ENCODE data around the gene RNF126.
"Not testable (repeated sequence)": the region's sequence is repeated elsewhere in the genome, so short reads cannot be mapped to it uniquely, and the experiment has no call there.

The RNF126 gene

DNA sequence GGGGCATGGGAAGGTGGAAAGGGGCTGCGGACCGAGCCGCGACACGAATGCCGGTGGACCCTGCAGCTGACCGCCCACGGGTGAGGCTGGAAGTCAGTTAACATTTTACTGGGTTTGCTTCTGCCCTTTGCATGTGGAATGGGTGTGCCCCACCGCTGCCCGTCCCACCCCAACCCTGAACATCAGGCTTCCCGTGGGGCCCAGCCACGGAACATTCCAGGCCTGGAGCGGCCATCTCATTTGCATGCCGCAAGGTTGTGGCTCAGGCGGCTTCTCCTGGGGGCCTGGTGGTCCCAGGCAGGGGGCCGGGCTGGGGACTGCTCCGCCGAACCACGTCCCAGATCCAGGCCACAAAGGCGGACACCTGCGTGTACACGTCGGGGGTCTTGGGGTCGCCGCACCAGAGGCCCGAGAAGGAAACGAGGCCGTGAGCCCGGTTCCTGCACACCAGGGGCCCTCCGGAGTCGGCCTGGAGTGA is 22.5 kb upstream of the RNF126 start:
- no peak for DNase-seq

DNA sequence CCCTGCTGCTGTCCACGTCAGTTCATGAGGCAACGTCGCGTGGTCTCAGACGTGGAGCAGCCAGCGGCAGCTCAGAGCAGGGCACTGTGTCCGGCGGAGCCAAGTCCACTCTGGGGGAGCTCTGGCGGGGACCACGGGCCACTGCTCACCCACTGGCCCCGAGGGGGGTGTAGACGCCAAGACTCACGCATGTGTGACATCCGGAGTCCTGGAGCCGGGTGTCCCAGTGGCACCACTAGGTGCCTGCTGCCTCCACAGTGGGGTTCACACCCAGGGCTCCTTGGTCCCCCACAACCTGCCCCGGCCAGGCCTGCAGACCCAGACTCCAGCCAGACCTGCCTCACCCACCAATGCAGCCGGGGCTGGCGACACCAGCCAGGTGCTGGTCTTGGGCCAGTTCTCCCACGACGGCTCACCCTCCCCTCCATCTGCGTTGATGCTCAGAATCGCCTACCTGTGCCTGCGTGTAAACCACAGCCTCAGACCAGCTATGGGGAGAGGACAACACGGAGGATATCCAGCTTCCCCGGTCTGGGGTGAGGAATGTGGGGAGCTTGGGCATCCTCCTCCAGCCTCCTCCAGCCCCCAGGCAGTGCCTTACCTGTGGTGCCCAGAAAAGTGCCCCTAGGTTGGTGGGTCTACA is 19.8 kb upstream of the RNF126 start:
- DNase-seq: no peak

DNA sequence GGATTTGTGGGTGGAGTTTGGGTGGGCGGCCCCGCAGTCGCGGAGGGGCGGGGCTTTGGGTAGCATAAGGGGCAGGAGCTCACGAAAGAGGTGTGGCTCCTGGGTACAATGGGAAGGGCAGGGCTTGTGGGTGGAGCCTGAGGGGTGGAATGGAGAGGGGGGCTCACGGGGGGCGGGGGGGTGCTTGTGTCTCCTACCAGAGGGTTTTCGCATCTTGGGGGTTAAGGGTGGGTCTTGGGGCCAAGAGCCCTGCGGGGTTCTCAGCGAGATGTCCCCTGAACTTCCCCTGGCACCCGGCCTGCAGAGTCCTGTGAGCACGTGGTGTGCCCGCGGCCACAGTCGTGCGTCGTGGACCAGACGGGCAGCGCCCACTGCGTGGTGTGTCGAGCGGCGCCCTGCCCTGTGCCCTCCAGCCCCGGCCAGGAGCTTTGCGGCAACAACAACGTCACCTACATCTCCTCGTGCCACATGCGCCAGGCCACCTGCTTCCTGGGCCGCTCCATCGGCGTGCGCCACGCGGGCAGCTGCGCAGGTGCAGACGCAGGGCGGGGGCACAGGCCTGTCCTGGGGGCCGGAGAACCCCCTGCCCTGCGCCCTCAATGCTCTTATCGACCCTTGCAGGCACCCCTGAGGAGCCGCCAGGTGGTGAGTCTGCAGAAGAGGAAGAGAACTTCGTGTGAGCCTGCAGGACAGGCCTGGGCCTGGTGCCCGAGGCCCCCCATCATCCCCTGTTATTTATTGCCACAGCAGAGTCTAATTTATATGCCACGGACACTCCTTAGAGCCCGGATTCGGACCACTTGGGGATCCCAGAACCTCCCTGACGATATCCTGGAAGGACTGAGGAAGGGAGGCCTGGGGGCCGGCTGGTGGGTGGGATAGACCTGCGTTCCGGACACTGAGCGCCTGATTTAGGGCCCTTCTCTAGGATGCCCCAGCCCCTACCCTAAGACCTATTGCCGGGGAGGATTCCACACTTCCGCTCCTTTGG is 18.3 kb upstream of the RNF126 start:
- DNase-seq: no peak

- peak; percentile 97 for DNase-seq
Measured at GRCh38 chr19:680287-681028, 17.4 kb upstream of the RNF126 start.

DNA sequence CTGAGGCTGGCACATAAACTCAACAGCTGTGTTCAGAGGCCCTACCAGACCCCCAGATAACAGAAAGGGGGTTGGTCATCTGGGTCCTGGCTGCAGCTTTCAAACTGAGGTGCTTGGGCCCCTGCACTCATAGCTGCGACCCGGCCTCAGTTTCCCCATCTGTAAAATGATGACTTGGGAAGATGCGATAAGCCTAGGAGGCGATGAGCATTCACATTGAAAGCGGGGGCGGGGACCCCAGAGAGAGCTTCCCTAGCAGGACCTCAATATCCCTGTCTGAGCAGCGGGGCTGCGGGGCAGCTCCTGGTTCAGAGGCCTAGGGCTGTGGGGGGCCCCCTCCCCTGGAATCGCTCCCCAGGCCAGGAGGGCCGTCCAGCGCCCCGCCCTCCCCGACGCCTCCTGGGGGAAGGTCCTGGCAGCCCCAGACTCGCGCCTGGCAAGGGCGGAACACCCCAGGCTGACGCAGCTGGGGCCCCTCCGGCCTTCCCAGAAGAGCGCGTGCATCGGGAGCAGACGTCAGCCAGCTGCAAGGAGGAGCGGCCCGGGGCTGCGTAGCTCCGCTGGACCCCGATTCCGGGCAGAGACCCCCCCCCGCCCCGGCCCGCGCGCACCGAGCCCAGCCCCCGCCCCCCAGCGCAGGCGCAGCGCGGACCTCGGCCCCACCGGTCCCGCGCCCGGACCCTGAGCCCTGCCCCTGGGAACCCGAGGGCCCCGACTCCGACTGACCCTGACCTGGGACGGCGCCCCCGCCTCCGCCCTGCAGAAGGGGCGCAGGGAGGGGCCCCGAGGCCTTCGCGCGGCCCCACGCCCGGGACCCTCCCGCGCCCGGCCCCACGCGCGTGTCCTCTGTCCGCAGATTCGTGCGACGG is 16.6 kb upstream of the RNF126 start:
- peak; percentile 32 for DNase-seq

DNA sequence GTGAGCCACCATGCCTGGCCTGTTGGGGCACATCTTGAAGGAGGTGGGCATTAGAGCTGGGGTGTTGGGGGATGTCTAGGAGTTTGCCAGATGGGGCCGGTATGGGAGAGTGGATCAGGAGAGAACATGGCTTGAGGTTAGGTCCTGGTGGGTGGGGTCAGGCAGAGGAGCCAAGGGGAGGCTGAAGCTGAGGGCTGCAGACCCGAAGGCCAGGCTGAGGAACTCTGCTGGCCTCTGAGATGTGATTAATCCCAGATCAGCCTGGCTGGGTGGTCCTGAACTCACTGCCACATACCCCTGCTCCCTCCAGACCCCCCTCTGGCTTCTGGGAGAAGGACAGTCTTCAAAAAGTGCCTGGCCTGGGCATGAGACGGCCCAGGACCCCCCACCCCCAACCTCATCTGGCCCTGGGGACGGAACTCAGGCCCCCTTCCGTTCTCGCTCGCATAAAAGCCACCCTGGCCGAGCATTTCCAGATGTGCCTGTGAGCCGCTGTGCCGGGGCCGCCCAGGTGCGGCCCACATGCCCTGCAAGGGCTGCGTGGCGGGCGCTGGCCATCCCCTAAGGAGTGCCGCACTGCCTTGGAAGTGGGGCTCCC is 15.9 kb upstream of the RNF126 start:
- no peak for DNase-seq

DNA sequence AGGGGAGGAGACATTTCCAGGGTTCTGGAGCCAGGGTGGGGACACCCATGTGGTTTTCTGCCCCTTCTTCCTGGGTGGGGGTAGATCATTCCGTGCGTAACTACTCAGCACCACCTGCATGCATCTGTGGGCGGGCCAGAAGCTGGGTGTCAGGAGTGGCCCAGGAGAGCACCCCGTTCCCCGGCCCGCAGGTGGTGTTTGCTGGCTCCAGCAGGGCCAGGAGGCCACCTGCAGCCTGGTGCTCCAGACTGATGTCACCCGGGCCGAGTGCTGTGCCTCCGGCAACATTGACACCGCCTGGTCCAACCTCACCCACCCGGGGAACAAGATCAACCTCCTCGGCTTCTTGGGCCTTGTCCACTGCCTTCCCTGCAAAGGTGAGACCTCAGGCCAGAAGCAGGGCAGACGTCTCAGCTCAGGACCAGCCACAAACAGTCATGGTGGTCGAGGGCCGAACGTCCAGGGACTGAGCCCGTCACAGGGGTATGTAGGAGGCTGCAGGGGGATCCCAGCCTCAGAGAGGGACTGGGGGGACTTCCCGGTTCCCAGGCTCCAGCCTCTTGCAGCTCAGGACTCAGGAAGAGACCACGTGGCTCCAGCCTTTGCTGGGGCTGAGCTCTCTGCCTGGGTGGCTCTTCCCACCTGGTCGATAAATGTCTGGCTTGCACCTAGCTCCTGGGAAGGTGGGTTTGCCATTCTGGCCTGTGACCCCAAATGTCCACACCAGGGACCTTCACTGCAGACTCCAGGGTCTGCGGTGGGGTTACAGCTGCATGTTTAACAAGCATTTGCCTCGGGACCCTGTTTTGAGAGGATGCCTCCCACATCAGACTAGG is 14.8 kb upstream of the RNF126 start:
- no peak for DNase-seq

DNA sequence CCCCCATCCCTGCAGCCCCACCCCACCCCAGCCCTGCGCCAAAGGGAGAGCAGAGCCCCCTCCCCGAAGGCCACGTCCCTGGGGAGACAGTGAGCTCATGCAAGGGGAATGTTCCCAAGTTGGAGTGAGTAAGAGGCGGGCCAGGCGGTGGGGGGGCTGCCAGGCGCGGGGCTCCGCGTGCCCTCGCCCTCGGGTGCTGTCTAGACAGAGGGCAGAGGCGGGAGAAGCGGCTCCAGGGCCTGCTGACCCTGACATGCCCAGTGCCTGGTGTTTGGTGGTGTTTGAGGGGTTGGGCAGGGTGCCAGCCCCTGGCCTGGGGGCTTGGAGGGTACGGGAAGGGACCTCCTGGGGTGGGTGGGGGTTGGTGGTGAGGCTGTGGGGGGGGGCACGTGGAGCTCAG is 14.2 kb upstream of the RNF126 start:
- DNase-seq: no peak

DNA sequence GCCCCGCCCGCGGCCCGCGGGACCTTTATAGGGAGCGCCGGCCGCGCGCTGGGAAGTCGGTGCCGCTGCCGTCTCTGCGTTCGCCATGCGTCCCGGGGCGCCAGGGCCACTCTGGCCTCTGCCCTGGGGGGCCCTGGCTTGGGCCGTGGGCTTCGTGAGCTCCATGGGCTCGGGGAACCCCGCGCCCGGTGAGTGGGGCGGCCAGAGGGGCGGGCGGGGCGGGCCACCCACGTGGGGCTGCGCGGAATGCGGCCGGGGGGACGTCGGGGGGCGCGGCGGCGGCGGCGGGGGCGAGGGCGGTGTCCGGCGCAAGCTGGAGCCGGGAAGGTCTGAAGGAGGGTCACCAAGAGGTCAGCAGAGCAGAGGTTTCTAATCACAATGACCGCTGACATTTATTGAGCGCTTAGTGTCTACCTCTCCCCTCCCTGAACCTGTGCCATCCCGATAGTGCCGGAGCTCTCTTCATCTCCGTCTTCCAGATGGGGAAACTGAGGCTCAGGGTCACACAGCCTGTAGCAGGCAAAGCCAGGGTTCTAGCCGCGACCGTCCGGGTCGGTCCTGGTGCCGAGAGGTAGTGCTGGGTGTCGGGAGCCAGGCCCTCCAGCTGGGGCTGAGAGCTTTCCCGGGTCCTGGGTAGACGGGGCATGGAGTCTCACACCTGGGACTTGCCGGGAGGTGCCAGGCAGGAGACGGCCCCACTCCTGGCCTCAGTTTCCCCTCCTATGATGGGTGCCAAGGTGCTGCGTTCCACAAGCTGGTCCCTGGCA is 13.5 kb upstream of the RNF126 start, which contains the start of gene FSTL3:
TSS of gene FSTL3 (plus strand) at position 54 of the 767 bp plus-strand sequence. CDS start at position 86, 32 bp downstream.
- DNase-seq: no peak

- DNase-seq: no peak
Measured at GRCh38 chr19:676007-676338, 13.0 kb upstream of the RNF126 start.

- DNase-seq: no peak
Measured at GRCh38 chr19:674282-675151, 11.5 kb upstream of the RNF126 start.

GRCh38 chr19:670609-671075 is 7.6 kb upstream of the RNF126 start:
- DNase-seq: no peak

GRCh38 chr19:668675-669434 is 5.8 kb upstream of the RNF126 start:
- DNase-seq: peak; percentile 61

- not testable (repeated sequence) for DNase-seq
Measured at GRCh38 chr19:666985-667573, 4.1 kb upstream of the RNF126 start.

- peak; percentile 78 for DNase-seq
Measured at GRCh38 chr19:664913-665443, 2.0 kb upstream of the RNF126 start.

DNA sequence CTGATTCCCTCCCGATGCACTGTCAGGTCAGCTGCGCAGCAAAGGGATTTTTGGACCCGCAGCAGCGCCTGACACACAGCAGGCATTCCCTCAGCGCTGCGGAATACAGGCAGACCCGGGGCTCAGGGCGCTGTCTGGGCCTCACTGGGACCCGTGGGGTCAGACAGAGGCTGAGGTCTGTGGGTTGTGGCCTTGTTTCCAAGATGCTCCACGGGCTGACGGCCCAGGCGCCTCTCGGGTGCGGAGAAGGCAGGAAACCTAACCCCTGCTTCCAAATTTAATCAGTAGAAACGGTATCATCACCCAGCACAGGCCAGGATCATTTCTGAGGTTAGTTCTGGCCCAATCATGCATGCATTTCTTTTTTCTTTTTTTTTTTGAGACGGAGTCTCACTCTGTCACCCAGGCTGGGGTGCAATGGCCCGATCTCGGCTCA is 686 bp upstream of the RNF126 start:
- no peak for DNase-seq

DNA sequence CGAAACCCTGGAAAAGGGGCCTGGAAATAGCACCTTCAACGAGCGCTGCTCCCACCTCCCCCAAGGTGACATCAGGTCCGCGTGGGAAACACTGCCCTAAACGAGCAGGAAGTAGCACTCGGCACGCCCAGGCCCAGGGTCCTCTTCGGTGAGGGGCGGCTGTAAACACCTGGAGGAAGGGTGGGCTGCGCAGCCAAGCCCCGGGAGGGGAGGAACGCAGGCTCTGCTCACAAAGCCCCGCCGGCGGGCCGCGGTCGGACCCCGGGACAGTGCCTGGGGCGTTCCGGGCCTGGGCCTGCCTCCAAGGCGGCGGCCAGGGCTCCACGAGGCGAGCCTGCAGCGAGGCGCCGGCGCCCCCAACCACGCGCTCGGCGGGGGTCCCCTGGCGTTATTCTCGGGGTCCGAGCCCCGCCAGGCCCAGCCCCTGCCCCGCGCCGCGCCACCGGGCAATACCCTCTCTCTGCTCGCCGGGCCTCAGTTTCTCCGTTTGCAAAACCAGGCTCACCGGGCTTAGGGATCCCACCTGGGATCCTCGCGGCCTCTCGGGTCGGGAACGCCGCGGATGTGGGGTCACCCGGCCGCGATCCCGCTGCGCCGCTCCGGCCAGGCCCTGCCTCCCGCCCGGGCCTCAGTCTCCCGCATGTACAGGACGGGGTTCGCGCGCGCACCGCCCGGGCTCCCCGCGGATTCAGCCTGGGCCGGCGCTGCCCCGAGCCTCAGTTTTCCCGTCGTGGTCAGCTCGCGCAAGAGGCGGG is 630 bp downstream of the RNF126 start:
- DNase-seq: peak; percentile 17
